HepG2 (cell line): ENCODE measurements around the gene GAS2L1. TPM values are rescaled to one million over a fixed set of nuclear protein-coding genes. Genes with fewer than 3 reads are reported as not detected.

Source experiments
- ATAC-seq: fragments of 200-7000 bp; cut with Tn5 transposase; 3 replicates; pipeline ENCODE4 v1.9.1; 2020; ENCODE audit warnings: mild to moderate bottlenecking, moderate library complexity
- BruUV-seq: library from RNA; stranded (reverse); fragments of 400-500 nt; replicated peaks from 2 replicates; lab custom pipeline; 2021; lab: Mats Ljungman, UMichigan
- CTCF ChIA-PET: fragments of 300-600 bp; formaldehyde crosslinking; extraction: SDS; loops from one replicate; lab custom pipeline; 2021; ENCODE audit warnings: low total read pairs, inconsistent platforms, low intra/inter-chr PET ratio; lab: Yijun Ruan, JAX
- POLR2A ChIA-PET: fragments of 350-600 bp; sonication (Branson Sonifier 250); formaldehyde crosslinking; loops from one replicate; lab custom pipeline; 2020; ENCODE audit warnings: antibody characterized with exemption, inconsistent platforms; lab: Yijun Ruan, JAX
- DNase-seq: peaks from one replicate; pipeline ENCODE4 v3.0.0-alpha.2; 2015; ENCODE audit warnings: low spot score
- FAIRE-seq: peaks from 3 replicates; lab custom pipeline; 2011; peaks lifted over from hg19 to GRCh38; lab: Jason Lieb, UNC
- H2AFZ ChIP-seq: one replicate; pipeline ENCODE4 v1.6.1; 2011; ENCODE audit warnings: low read length, inconsistent platforms
- H3K27ac ChIP-seq: fragments of 300-600 bp; 3 replicates; pipeline ENCODE4 v1.8.0; 2011; ENCODE audit warnings: mixed run types, mild to moderate bottlenecking, mixed read lengths, low read length, inconsistent platforms; ENCODE audit not compliant: insufficient read depth; ENCODE audit errors: extremely low read length
- H3K27me3 ChIP-seq, 2 experiments: fragments of 200-600 bp in 1 of 2; 2 replicates in 1 of 2; 3 replicates in 1 of 2; pipeline versions ENCODE4 v1.6.0 to v1.8.0; 2011; ENCODE audit warnings: low read length in 2 of 2, mild to moderate bottlenecking in 2 of 2, moderate library complexity in 2 of 2, inconsistent platforms in 1 of 2; ENCODE audit not compliant: insufficient read depth in 2 of 2, control insufficient read depth in 1 of 2
- H3K36me3 ChIP-seq, 2 experiments: fragments of 200-600 bp in 1 of 2; replicated peaks in 1 of 2; 2 replicates in 1 of 2; 3 replicates in 1 of 2; pipeline versions ENCODE4 v1.5.1 to v1.8.0; 2011; ENCODE audit warnings: low read length in 2 of 2, inconsistent platforms in 1 of 2; ENCODE audit not compliant: insufficient read depth in 2 of 2, control insufficient read depth in 1 of 2
- H3K4me1 ChIP-seq: 2 replicates; pipeline ENCODE4 v1.5.1; 2012; ENCODE audit warnings: low read length, inconsistent platforms; ENCODE audit not compliant: insufficient read depth
- H3K4me2 ChIP-seq: 2 replicates; pipeline ENCODE4 v1.6.0; 2011; ENCODE audit warnings: low read depth, low read length, inconsistent platforms
- H3K4me3 ChIP-seq, 3 experiments: fragments of 200-600 bp in 1 of 3; sonication (generic), shearing (Covaris generic) in 1 of 3; replicated peaks in 1 of 3; 2 replicates each; pipeline ENCODE4 v1.5.1; 2011 to 2016; ENCODE audit warnings: low read length in 3 of 3, inconsistent platforms in 2 of 3, low read depth in 2 of 3, mild to moderate bottlenecking in 2 of 3, control low read depth in 1 of 3, mixed read lengths in 1 of 3; ENCODE audit not compliant: insufficient read depth in 1 of 3
- H3K79me2 ChIP-seq: one replicate; pipeline ENCODE4 v1.6.1; 2011; ENCODE audit warnings: low read length, inconsistent platforms; ENCODE audit not compliant: insufficient read depth
- H3K9ac ChIP-seq: 2 replicates; pipeline ENCODE4 v1.6.0; 2011; ENCODE audit warnings: mild to moderate bottlenecking, low read depth, low read length, inconsistent platforms; ENCODE audit not compliant: insufficient read depth
- H3K9me3 ChIP-seq: 2 replicates; pipeline ENCODE4 v1.5.1; 2012; ENCODE audit warnings: mild to moderate bottlenecking, low read length
- H4K20me1 ChIP-seq: 2 replicates; pipeline ENCODE4 v1.6.0; 2011; ENCODE audit warnings: inconsistent platforms, mild to moderate bottlenecking, low read length, moderate library complexity; ENCODE audit not compliant: insufficient read depth
- ATF2 ChIP-seq: sonication (generic); formaldehyde crosslinking; IDR thresholded peaks from 2 replicates; pipeline ENCODE4 v1.4.0; 2020; ENCODE audit warnings: missing genetic modification reagents
- DNMT3B ChIP-seq: conservative IDR thresholded peaks from 2 replicates; pipeline ENCODE4 v1.6.1; 2016; ENCODE audit warnings: missing biosample characterization, control low read depth
- KAT8 ChIP-seq: IDR thresholded peaks from 2 replicates; pipeline ENCODE4 v1.6.1; 2016; ENCODE audit warnings: missing genetic modification reagents, missing compliant biosample characterization
- MTF2 ChIP-seq: sonication (generic); formaldehyde crosslinking; IDR thresholded peaks from 2 replicates; pipeline ENCODE4 v1.5.0; 2020; ENCODE audit warnings: missing genetic modification reagents, borderline replicate concordance
- NFKBIZ ChIP-seq: IDR thresholded peaks from 2 replicates; pipeline ENCODE4 v1.6.1; 2018; ENCODE audit warnings: missing genetic modification reagents, missing compliant biosample characterization
- ZNF282 ChIP-seq: fragments of 450-650 bp; IDR thresholded peaks from 2 replicates; pipeline ENCODE4 v1.6.1; 2018; ENCODE audit not compliant: partially characterized antibody
- WGBS: methylation state at CpG from one replicate; pipeline ENCODE4 v1.1.6; 2017; ENCODE audit warnings: low lambda C conversion rate; 5-methylcytosine and 5-hydroxymethylcytosine counted together
- in situ Hi-C: cut with HindIII; loops from 2 replicates; pipeline ENCODE4 v1.10.0; 2017; ENCODE audit warnings: low pct_unique_long_range_greater_than_20kb; ENCODE audit not compliant: extremely low pct_ligation_motif_present
- intact Hi-C: fragments of 100-400 bp; cut with micrococcal nuclease; formaldehyde crosslinking; loops from one replicate; pipeline ENCODE4 v1.10.0; 2022; ENCODE audit not compliant: unreplicated experiment
- polyA plus RNA-seq, 8 experiments: library from polyadenylated mRNA; depleted of rRNA in 3 of 8; stranded (reverse) in 7 of 8; unstranded in 1 of 8; fragments of >200 nt; fragmentation: Illumina TruSeq in 4 of 8; extraction: Trizol in 4 of 8; gene quantifications; 2 replicates each; pipeline versions ENCODE4 v1.2.1 to v1.2.3, GENCODE V29; 2011 to 2016; ENCODE audit warnings: low read depth in 4 of 8, missing spikeins in 1 of 8, mixed read lengths in 1 of 8; ENCODE audit not compliant: insufficient read depth in 1 of 8
- total RNA-seq, 5 experiments: library from RNA; depleted of rRNA; stranded (reverse); fragments of >200 nt; fragmentation: Illumina TruSeq; extraction: Trizol; gene quantifications; 2 replicates each; pipeline ENCODE4 v1.2.3, GENCODE V29; 2016; ENCODE audit warnings: low read depth in 1 of 5
- TF ChIP-seq, protein P1 (sequence below): sonication (generic); formaldehyde crosslinking; IDR thresholded peaks from 2 replicates; pipeline ENCODE4 v1.5.1; 2020; ENCODE audit warnings: mild to moderate bottlenecking, moderate library complexity, missing genetic modification reagents

Gene GAS2L1
- total and polyA plus RNA-seq, 2 of the 13 experiments (the other 11 are each of a cell fraction or from before 2014, with no cell fraction given), result 1.8 to 3.3 TPM

DNA sequence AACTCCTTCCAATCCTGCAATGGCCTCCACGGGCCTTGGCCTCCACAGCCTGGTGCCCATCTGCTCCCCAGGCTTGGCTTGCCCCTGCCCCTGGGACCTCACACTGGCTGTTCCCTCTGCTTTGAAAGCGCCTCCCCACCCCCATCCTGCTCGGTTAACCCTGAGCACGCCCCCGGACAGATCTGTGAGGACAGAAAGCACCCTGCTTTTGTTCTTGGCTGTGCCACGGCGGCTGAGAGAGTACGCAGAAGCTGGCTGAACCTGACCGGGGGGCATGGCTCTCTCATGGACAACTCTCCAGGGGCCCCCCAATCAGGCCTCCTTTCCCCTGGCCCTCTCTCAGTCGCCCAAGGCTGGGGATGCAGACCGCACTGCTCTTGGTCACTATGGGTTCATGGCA is 29.2 kb downstream of the GAS2L1 start:
- intact Hi-C loops, result no loop called here
- BruUV-seq, result no TSS peak
- DNase-seq, result no peak
- Histone ChIP-seq H3K4me3 (no peak overlapping the region), H4K20me1 (no peaks in the 10 kb centered on the region), H2AFZ (no peak overlapping the region), H3K36me3 (peaks cover 18 to 42% of the 10 kb centered on the region in 2 experiments), H3K9me3 (no peaks in the 10 kb centered on the region), H3K9ac (no peak overlapping the region), H3K27ac (no peak overlapping the region), H3K4me1 (peaks cover 14% of the 10 kb centered on the region), H3K4me2 (no peak overlapping the region), H3K27me3 (no peaks in the 10 kb centered on the region), H3K79me2 (no peaks in the 10 kb centered on the region)
- no peak for ATAC-seq
- POLR2A ChIA-PET, result no interaction called here
- FAIRE-seq, result no peak
- 91% methylated on average over 5 of the region's 11 CpGs for WGBS
- in situ Hi-C loops, result no loop called here
- no peak for TF ChIP-seq KAT8
- TF ChIP-seq, protein P1, sequence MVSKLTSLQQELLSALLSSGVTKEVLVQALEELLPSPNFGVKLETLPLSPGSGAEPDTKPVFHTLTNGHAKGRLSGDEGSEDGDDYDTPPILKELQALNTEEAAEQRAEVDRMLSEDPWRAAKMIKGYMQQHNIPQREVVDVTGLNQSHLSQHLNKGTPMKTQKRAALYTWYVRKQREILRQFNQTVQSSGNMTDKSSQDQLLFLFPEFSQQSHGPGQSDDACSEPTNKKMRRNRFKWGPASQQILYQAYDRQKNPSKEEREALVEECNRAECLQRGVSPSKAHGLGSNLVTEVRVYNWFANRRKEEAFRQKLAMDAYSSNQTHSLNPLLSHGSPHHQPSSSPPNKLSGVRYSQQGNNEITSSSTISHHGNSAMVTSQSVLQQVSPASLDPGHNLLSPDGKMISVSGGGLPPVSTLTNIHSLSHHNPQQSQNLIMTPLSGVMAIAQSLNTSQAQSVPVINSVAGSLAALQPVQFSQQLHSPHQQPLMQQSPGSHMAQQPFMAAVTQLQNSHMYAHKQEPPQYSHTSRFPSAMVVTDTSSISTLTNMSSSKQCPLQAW (CRISPR knock-in tag), result no peak
- TF ChIP-seq NFKBIZ, result no peak
- no peak for TF ChIP-seq DNMT3B (CRISPR knock-in tag)
- TF ChIP-seq ATF2 (CRISPR knock-in tag), result no peak
- no peak for TF ChIP-seq MTF2 (CRISPR knock-in tag)
- TF ChIP-seq ZNF282, result no peak
- CTCF ChIA-PET, result no interaction called here
